ENCODE results near the gene TNKS2.
"Not testable (repeated sequence)": the region's sequence is repeated elsewhere in the genome, so short reads cannot be mapped to it uniquely, and the experiment has no call there.

Gene TNKS2

GRCh38 chr10:91788527-91788926 lies 9.7 kb upstream of the TNKS2 start:
- in situ Hi-C loops (cut with MboI; ENCODE audit: low sequenced_read_pairs) = no loop called here

GRCh38 chr10:91796331-91797047 lies 1.7 kb upstream of the TNKS2 start:
- in situ Hi-C loops (cut with MboI; ENCODE audit: low sequenced_read_pairs) = no loop called here

GRCh38 chr10:91797048-91797690 lies 1.1 kb upstream of the TNKS2 start:
- in situ Hi-C loops (cut with MboI; ENCODE audit: low sequenced_read_pairs) = no loop called here

- in situ Hi-C loops (cut with MboI; ENCODE audit: low sequenced_read_pairs) = no loop called here
Measured at GRCh38 chr10:91798649-91799611, 704 bp downstream of the TNKS2 start.

- in situ Hi-C loops (cut with MboI; ENCODE audit: low sequenced_read_pairs) = no loop called here
Measured at GRCh38 chr10:91799612-91799975, 1.4 kb downstream of the TNKS2 start.

- in situ Hi-C loops (cut with MboI; ENCODE audit: low sequenced_read_pairs) = no loop called here
Measured at GRCh38 chr10:91800182-91800581, 2.0 kb downstream of the TNKS2 start.

GRCh38 chr10:91800756-91801155 lies 2.5 kb downstream of the TNKS2 start:
- in situ Hi-C loops (cut with MboI; ENCODE audit: low sequenced_read_pairs) = no loop called here

- in situ Hi-C loops (cut with MboI; ENCODE audit: low sequenced_read_pairs) = no loop called here
Measured at GRCh38 chr10:91803386-91804125, 5.3 kb downstream of the TNKS2 start.

- in situ Hi-C loops (cut with MboI; ENCODE audit: low sequenced_read_pairs) = no loop called here
Measured at GRCh38 chr10:91804126-91804510, 5.9 kb downstream of the TNKS2 start.

GRCh38 chr10:91805110-91805838 lies 7.0 kb downstream of the TNKS2 start:
- in situ Hi-C loops (cut with MboI; ENCODE audit: low sequenced_read_pairs) = no loop called here

GRCh38 chr10:91807264-91807663 lies 9.0 kb downstream of the TNKS2 start:
- in situ Hi-C loops (cut with MboI; ENCODE audit: low sequenced_read_pairs) = not testable (repeated sequence)

- in situ Hi-C loops (cut with MboI; ENCODE audit: low sequenced_read_pairs) = no loop called here
Measured at GRCh38 chr10:91813251-91813650, 15.0 kb downstream of the TNKS2 start.

GRCh38 chr10:91816981-91817380 lies 18.8 kb downstream of the TNKS2 start:
- in situ Hi-C loops (cut with MboI; ENCODE audit: low sequenced_read_pairs) = no loop called here

GRCh38 chr10:91820144-91820543 lies 21.9 kb downstream of the TNKS2 start:
- in situ Hi-C loops (cut with MboI; ENCODE audit: low sequenced_read_pairs) = no loop called here

GRCh38 chr10:91824076-91824475 lies 25.9 kb downstream of the TNKS2 start:
- in situ Hi-C loops (cut with MboI; ENCODE audit: low sequenced_read_pairs) = no loop called here

GRCh38 chr10:91829268-91829667 lies 31.0 kb downstream of the TNKS2 start:
- in situ Hi-C loops (cut with MboI; ENCODE audit: low sequenced_read_pairs) = no loop called here

GRCh38 chr10:91838199-91838598 lies 40.0 kb downstream of the TNKS2 start:
- in situ Hi-C loops (cut with MboI; ENCODE audit: low sequenced_read_pairs) = no loop called here

- in situ Hi-C loops (cut with MboI; ENCODE audit: low sequenced_read_pairs) = no loop called here
Measured at GRCh38 chr10:91843083-91843482, 44.9 kb downstream of the TNKS2 start.

- in situ Hi-C loops (cut with MboI; ENCODE audit: low sequenced_read_pairs) = no loop called here
Measured at GRCh38 chr10:91856637-91857036, 58.4 kb downstream of the TNKS2 start.

GRCh38 chr10:91860885-91861284 lies 62.7 kb downstream of the TNKS2 start:
- in situ Hi-C loops (cut with MboI; ENCODE audit: low sequenced_read_pairs) = no loop called here
